Large intestine (tissue), 3 donors: ENCODE results near the gene NKAIN2. TPM values are rescaled to one million over a fixed set of nuclear protein-coding genes. Genes with fewer than 3 reads are reported as not detected.

Experiments used
- DNase-seq, 2 donors: peaks; one replicate each; pipeline versions ENCODE4 v3.0.0 to v3.0.0-alpha.2; 2013
- H3K27ac ChIP-seq: one replicate; pipeline ENCODE4 v1.5.1; 2013; ENCODE audit warnings: low read length
- H3K27me3 ChIP-seq: 2 replicates; pipeline ENCODE4 v1.6.1; 2013; ENCODE audit warnings: low read length; ENCODE audit not compliant: control insufficient read depth, insufficient read depth
- H3K36me3 ChIP-seq: 2 replicates; pipeline ENCODE4 v1.6.1; 2013; ENCODE audit warnings: low read length; ENCODE audit not compliant: control insufficient read depth, insufficient read depth
- H3K4me1 ChIP-seq: one replicate; pipeline ENCODE4 v1.6.1; 2013; ENCODE audit warnings: low read length; ENCODE audit not compliant: control insufficient read depth, insufficient read depth
- H3K4me3 ChIP-seq: one replicate; pipeline ENCODE4 v1.5.1; 2013; ENCODE audit warnings: low read length
- H3K9me3 ChIP-seq: one replicate; pipeline ENCODE4 v1.6.1; 2013; ENCODE audit warnings: mild to moderate bottlenecking, low read depth, low read length, moderate library complexity; ENCODE audit not compliant: control insufficient read depth
- WGBS: methylation state at CpG from one replicate; pipeline ENCODE4 v1.1.5; 2013; ENCODE audit warnings: low lambda C conversion rate; ENCODE audit not compliant: insufficient coverage; 5-methylcytosine and 5-hydroxymethylcytosine counted together
- polyA plus RNA-seq: library from polyadenylated mRNA; unstranded; fragments of 120-200 nt; gene quantifications from one replicate; pipeline ENCODE4 v1.2.1, GENCODE V29; 2013

NKAIN2 gene
- polyA plus RNA-seq, 1 donor = 1.3 TPM

- H3K27ac ChIP-seq = no peak overlapping the region
- peaks cover 24% of the 10 kb centered on the region for H3K27me3 ChIP-seq
- WGBS = no CpG with 5 or more reads among the region's 2 CpGs
Observed at GRCh38 chr6:123806561-123806960, 2.9 kb downstream of the NKAIN2 start.

GRCh38 chr6:123808556-123808955 is 4.9 kb downstream of the NKAIN2 start:
- no peak for DNase-seq
- Histone ChIP-seq H3K27me3 (peaks cover 14% of the 10 kb centered on the region), H3K4me1 (peaks cover 4% of the 10 kb centered on the region), H3K9me3 (no peaks in the 10 kb centered on the region), H3K27ac (no peak overlapping the region), H3K36me3 (no peaks in the 10 kb centered on the region), H3K4me3 (no peak overlapping the region)
- no CpG with 5 or more reads among the region's 3 CpGs for WGBS

More at GRCh38 chr6:123806561-123806960, 2.9 kb downstream of the NKAIN2 start:
- Histone ChIP-seq H3K4me1 (peaks cover 4% of the 10 kb centered on the region), H3K9me3 (peaks cover 4% of the 10 kb centered on the region), H3K36me3 (no peaks in the 10 kb centered on the region), H3K4me3 (no peak overlapping the region)
- no peak for DNase-seq

DNA sequence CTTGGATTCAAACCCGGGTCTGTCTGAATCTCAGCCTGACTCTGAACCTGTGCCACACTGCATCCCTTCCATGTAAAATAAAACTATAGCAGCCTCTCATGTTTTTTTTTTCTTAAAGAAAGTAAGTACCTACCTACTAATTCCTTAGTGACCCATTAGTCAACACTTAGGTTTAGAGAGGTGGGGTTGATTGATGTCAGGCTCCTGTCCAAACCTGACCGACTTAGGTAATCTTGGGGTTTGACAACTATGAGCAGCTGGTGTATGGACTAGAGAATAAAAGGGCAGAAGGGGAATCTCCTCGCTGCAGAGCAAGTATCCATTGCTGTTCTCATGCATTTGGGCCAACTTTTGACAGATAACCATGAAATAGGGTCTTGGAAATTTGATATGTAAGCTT is 6.5 kb downstream of the NKAIN2 start:
- DNase-seq = no peak
- Histone ChIP-seq H3K4me3 (no peak overlapping the region), H3K27ac (no peak overlapping the region), H3K36me3 (no peaks in the 10 kb centered on the region), H3K27me3 (peaks cover 3% of the 10 kb centered on the region), H3K9me3 (no peaks in the 10 kb centered on the region), H3K4me1 (no peaks in the 10 kb centered on the region)
- WGBS = no CpG with 5 or more reads among the region's 3 CpGs

DNA sequence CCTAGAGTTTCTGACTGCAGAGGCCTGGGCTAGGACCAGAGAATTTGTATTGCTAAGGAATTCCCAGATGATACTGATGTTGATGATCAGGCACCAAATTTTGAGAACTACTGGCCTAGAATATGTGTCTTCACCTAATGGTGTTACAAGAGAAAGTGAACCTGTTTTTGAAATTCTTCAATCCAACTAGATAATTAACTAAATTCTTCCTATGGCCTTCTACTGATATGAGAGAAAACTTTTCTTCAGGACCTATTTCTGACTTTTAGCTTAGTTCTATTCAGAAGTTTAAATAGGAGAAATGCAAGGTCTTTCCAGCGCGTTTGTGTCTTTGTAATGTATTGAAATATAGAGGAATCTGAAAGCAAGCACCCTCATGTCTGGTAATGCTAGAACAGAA is 7.3 kb downstream of the NKAIN2 start:
- no peak for DNase-seq
- WGBS = no CpG with 5 or more reads among the region's 2 CpGs
- no peak overlapping the region for H3K4me3 ChIP-seq

DNA sequence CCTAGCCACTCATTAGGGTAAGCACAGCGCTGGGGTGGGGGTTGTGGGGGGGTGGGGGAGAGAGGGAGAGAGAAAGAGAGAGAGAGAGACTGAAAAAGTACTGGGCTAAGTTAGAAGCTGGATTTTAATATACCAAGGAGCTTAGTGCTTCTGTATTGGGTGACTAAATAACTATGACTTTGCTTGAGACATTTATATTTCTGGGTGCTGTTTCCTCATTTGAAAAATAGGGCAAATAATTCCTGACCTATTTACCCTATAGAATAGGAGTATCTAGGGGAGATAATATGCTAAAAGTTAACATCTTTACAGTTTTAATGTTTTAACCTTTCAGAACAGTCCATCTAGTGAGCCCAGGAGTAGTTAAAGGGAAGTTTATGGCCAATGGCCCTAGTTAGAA is 7.7 kb downstream of the NKAIN2 start:
- Histone ChIP-seq H3K27me3 (peaks cover 3% of the 10 kb centered on the region), H3K36me3 (no peaks in the 10 kb centered on the region)
- WGBS = no CpG with 5 or more reads among the region's 1 CpG

More for the DNA sequence above, 7.3 kb downstream of the NKAIN2 start:
- Histone ChIP-seq H3K27me3 (peaks cover 3% of the 10 kb centered on the region), H3K4me1 (no peaks in the 10 kb centered on the region), H3K27ac (no peak overlapping the region), H3K9me3 (no peaks in the 10 kb centered on the region), H3K36me3 (no peaks in the 10 kb centered on the region)

DNA sequence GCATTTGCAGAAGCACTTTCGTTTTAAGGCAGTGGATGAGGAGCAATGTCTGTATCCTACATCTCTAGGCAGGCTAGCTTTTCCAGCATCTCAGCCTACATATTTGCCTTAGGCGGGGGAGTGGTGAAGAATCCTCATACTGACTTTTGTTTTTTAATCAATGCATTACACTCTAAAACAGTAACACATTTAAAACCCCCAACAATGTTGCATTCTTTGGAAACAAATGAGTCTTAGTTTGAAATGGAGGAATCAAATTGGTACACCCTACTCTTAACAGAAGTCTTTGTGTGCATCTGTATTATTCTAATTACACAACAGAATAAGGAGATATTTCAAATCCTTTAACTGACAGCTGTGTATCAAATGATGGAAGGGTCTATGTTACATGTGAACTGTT is 9.0 kb downstream of the NKAIN2 start:
- no CpG with 5 or more reads among the region's 2 CpGs for WGBS
- Histone ChIP-seq H3K27me3 (peaks cover 3% of the 10 kb centered on the region), H3K4me1 (no peaks in the 10 kb centered on the region), H3K9me3 (no peaks in the 10 kb centered on the region), H3K27ac (no peak overlapping the region), H3K4me3 (no peak overlapping the region), H3K36me3 (no peaks in the 10 kb centered on the region)
- DNase-seq = no peak

More for the DNA sequence above, 7.7 kb downstream of the NKAIN2 start:
- Histone ChIP-seq H3K4me1 (no peaks in the 10 kb centered on the region), H3K27ac (no peak overlapping the region), H3K9me3 (no peaks in the 10 kb centered on the region), H3K4me3 (no peak overlapping the region)
- no peak for DNase-seq

- no peaks in the 10 kb centered on the region for H3K36me3 ChIP-seq
- no peaks in the 10 kb centered on the region for H3K4me1 ChIP-seq
- H3K4me3 ChIP-seq = no peak overlapping the region
- 94% methylated on average over 2 of the region's 2 CpGs for WGBS
- no peak overlapping the region for H3K27ac ChIP-seq
- no peaks in the 10 kb centered on the region for H3K9me3 ChIP-seq
- H3K27me3 ChIP-seq = no peaks in the 10 kb centered on the region
- no peak for DNase-seq
Observed at GRCh38 chr6:123821112-123821511, 17.4 kb downstream of the NKAIN2 start.

DNA sequence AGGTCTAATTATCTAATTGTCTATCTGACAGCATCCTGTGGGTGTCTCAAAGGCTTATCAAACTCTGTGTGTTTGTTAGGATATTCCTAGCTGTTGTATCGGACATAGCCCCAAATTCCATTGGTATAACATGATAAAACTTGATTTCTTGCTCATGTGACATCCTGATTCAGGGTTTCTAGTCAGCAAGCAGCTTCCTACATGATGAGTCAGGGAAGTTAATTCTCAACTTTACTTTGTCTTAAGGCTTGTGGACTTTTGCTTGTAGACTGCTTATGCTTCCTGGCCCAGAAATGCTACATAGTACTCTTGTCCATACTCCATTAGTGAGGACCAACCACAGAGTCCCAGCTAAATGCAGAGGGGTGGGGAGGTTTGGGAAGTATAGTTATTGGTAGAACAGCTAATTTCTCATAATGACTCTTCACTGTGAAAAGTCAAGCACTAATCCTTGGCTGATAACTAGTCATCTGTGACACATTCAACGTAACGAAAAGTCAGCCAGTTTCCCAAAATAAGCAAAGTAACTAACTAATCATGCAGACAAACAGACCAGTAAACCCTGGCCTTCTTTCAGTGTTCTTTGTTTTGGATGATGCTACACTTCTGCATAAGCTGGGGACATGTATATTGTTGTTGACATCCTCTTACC is 25.8 kb downstream of the NKAIN2 start:
- Histone ChIP-seq H3K9me3 (no peaks in the 10 kb centered on the region), H3K27me3 (no peaks in the 10 kb centered on the region), H3K4me1 (no peaks in the 10 kb centered on the region), H3K27ac (no peak overlapping the region), H3K36me3 (no peaks in the 10 kb centered on the region), H3K4me3 (no peak overlapping the region)
- 80% methylated on average over 2 of the region's 3 CpGs for WGBS
- DNase-seq = no peak

- Histone ChIP-seq H3K36me3 (no peaks in the 10 kb centered on the region), H3K27ac (no peak overlapping the region), H3K4me1 (no peaks in the 10 kb centered on the region), H3K9me3 (no peaks in the 10 kb centered on the region), H3K27me3 (no peaks in the 10 kb centered on the region), H3K4me3 (no peak overlapping the region)
- 39% methylated on average over 3 of the region's 3 CpGs for WGBS
- DNase-seq = no peak
Observed at GRCh38 chr6:123830120-123830519, 26.5 kb downstream of the NKAIN2 start.

DNA sequence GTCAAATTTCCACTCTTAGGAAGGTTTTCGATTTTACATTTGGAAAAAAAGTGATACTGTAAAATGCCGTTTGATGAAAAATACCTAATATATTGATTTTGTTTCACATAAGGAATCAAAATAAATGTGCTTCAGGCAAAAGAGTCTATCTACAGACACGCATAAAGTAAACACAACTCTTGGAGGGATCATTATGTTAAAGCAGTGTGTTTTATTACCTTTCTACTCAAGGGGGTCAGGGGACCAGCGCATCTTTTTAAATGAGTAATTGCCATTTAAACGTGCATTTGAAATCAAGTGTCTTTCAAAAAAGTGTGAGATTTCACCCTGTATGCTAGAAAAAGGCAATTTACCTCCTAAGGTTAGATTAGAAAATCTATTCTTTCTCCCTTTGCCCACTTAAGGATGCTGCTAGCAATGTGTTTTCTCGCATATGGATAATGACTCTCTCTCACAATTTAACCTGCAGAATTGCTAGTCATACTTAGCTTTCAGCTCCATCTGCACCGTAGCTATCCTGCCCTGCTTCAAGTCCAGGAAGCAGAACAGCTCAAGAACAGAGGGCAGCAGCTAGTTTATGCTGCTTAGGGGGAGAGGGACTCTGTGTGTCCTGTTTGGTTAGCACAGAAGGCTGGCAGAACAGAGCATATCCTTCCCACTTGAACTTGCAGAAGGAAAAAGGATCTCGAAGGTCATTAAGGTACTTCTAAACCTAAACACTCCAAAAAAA is 35.0 kb downstream of the NKAIN2 start:
- Histone ChIP-seq H3K36me3 (no peaks in the 10 kb centered on the region), H3K9me3 (no peaks in the 10 kb centered on the region), H3K4me1 (no peaks in the 10 kb centered on the region), H3K4me3 (no peak overlapping the region), H3K27me3 (no peaks in the 10 kb centered on the region), H3K27ac (no peak overlapping the region)
- DNase-seq = no peak
- 60% methylated on average over 4 of the region's 8 CpGs for WGBS
